ENCODE data around the gene NEK1. TPM values are rescaled to one million over a fixed set of nuclear protein-coding genes. Genes with fewer than 3 reads are reported as not detected.

NEK1 gene
- polyA plus RNA-seq, 1 donor from 2014 or later = 17.1 TPM

- TF ChIP-seq SMC3 (conservative IDR thresholded peaks at IDR 0.05; ENCODE audit: poor library complexity) (no peak), EP300 (conservative IDR thresholded peaks at IDR 0.05; ENCODE audit: poor library complexity, severe bottlenecking) (no peak), MXI1 (conservative IDR thresholded peaks at IDR 0.05; ENCODE audit: poor library complexity, severe bottlenecking) (no peak), RAD21 (conservative IDR thresholded peaks at IDR 0.05) (no peak), EZH2 (IDR thresholded peaks at IDR 0.05; ENCODE audit: borderline replicate concordance, insufficient read depth, low read length, poor library complexity, severe bottlenecking) (no peak), POLR2AphosphoS5 (IDR thresholded peaks at IDR 0.05) (no peak), TAF1 (IDR thresholded peaks at IDR 0.05; ENCODE audit: low read depth) (no peak)
- TF ChIP-seq, protein P1, sequence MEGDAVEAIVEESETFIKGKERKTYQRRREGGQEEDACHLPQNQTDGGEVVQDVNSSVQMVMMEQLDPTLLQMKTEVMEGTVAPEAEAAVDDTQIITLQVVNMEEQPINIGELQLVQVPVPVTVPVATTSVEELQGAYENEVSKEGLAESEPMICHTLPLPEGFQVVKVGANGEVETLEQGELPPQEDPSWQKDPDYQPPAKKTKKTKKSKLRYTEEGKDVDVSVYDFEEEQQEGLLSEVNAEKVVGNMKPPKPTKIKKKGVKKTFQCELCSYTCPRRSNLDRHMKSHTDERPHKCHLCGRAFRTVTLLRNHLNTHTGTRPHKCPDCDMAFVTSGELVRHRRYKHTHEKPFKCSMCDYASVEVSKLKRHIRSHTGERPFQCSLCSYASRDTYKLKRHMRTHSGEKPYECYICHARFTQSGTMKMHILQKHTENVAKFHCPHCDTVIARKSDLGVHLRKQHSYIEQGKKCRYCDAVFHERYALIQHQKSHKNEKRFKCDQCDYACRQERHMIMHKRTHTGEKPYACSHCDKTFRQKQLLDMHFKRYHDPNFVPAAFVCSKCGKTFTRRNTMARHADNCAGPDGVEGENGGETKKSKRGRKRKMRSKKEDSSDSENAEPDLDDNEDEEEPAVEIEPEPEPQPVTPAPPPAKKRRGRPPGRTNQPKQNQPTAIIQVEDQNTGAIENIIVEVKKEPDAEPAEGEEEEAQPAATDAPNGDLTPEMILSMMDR (IDR thresholded peaks at IDR 0.05; ENCODE audit: poor library complexity, severe bottlenecking) = no peak
- TF ChIP-seq, protein P2, sequence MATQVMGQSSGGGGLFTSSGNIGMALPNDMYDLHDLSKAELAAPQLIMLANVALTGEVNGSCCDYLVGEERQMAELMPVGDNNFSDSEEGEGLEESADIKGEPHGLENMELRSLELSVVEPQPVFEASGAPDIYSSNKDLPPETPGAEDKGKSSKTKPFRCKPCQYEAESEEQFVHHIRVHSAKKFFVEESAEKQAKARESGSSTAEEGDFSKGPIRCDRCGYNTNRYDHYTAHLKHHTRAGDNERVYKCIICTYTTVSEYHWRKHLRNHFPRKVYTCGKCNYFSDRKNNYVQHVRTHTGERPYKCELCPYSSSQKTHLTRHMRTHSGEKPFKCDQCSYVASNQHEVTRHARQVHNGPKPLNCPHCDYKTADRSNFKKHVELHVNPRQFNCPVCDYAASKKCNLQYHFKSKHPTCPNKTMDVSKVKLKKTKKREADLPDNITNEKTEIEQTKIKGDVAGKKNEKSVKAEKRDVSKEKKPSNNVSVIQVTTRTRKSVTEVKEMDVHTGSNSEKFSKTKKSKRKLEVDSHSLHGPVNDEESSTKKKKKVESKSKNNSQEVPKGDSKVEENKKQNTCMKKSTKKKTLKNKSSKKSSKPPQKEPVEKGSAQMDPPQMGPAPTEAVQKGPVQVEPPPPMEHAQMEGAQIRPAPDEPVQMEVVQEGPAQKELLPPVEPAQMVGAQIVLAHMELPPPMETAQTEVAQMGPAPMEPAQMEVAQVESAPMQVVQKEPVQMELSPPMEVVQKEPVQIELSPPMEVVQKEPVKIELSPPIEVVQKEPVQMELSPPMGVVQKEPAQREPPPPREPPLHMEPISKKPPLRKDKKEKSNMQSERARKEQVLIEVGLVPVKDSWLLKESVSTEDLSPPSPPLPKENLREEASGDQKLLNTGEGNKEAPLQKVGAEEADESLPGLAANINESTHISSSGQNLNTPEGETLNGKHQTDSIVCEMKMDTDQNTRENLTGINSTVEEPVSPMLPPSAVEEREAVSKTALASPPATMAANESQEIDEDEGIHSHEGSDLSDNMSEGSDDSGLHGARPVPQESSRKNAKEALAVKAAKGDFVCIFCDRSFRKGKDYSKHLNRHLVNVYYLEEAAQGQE (IDR thresholded peaks at IDR 0.05; ENCODE audit: borderline replicate concordance) = no peak
- H3K9ac ChIP-seq (ENCODE audit: low read length) = no peak overlapping the region
- H3F3A ChIP-seq (ENCODE audit: insufficient read depth, low read length, poor library complexity, severe bottlenecking) = peaks cover 3% of the 10 kb centered on the region
- peaks cover 11% of the 10 kb centered on the region for H3K79me2 ChIP-seq (replicated peaks; ENCODE audit: insufficient read depth, low read length)
- H2AFZ ChIP-seq (ENCODE audit: low read depth, low read length) = no peak overlapping the region
- H3K27ac ChIP-seq (ENCODE audit: low read length) = no peak overlapping the region
- H3K9me2 ChIP-seq (ENCODE audit: insufficient read depth, low read length) = no peaks in the 10 kb centered on the region
- no peak overlapping the region for H3K4me2 ChIP-seq (ENCODE audit: low read length)
- no peak overlapping the region for H3K4me3 ChIP-seq (ENCODE audit: low read length)
- H3K27me3 ChIP-seq (ENCODE audit: insufficient read depth, low read depth, low read length) = no peaks in the 10 kb centered on the region
- no peaks in the 10 kb centered on the region for H4K20me1 ChIP-seq (ENCODE audit: insufficient read depth)
- H3K36me3 ChIP-seq (ENCODE audit: insufficient read depth, low read length) = no peaks in the 10 kb centered on the region
- H3K9me3 ChIP-seq (ENCODE audit: low read length) = no peaks in the 10 kb centered on the region
Observed at GRCh38 chr4:169615467-169616106, 3.2 kb upstream of the NEK1 start.

- H3K9me2 ChIP-seq (ENCODE audit: insufficient read depth, low read length) = no peaks in the 10 kb centered on the region
- H3K4me3 ChIP-seq (ENCODE audit: low read length) = peak overlapping the region; percentile 87
- no peaks in the 10 kb centered on the region for H3K9me3 ChIP-seq (ENCODE audit: low read length)
- H3K4me2 ChIP-seq (ENCODE audit: low read length) = peak overlapping the region; percentile 84
- H3K36me3 ChIP-seq (ENCODE audit: insufficient read depth, low read length) = no peaks in the 10 kb centered on the region
- H3K27ac ChIP-seq (ENCODE audit: low read length) = peak overlapping the region; percentile 75
- H2AFZ ChIP-seq (ENCODE audit: low read depth, low read length) = peak overlapping the region; percentile 19
- peaks cover 9% of the 10 kb centered on the region for H3K79me2 ChIP-seq (replicated peaks; ENCODE audit: insufficient read depth, low read length)
- no peaks in the 10 kb centered on the region for H3K27me3 ChIP-seq (ENCODE audit: insufficient read depth, low read depth, low read length)
- no peaks in the 10 kb centered on the region for H4K20me1 ChIP-seq (ENCODE audit: insufficient read depth)
- peaks cover 3% of the 10 kb centered on the region for H3F3A ChIP-seq (ENCODE audit: insufficient read depth, low read length, poor library complexity, severe bottlenecking)
- TF ChIP-seq EP300 (conservative IDR thresholded peaks at IDR 0.05; ENCODE audit: poor library complexity, severe bottlenecking) (no peak), SMC3 (conservative IDR thresholded peaks at IDR 0.05; ENCODE audit: poor library complexity) (peak; percentile 76), RAD21 (conservative IDR thresholded peaks at IDR 0.05) (peak; percentile 81)
- TF ChIP-seq, protein P1 (IDR thresholded peaks at IDR 0.05; ENCODE audit: poor library complexity, severe bottlenecking) = peak; percentile 87
- peak overlapping the region; percentile 83 for H3K9ac ChIP-seq (ENCODE audit: low read length)
Observed at GRCh38 chr4:169612871-169613859, 782 bp upstream of the NEK1 start.
